Mesothelial cell of epicardium (in vitro differentiated cells): ENCODE data around the gene CTSW. TPM values are rescaled to one million over a fixed set of nuclear protein-coding genes. Genes with fewer than 3 reads are reported as not detected.

Source experiments
- DNase-seq, 2 experiments: peaks; one replicate each; pipeline ENCODE4 v3.0.0; 2021; ENCODE audit warnings: low spot score in 2 of 2; ENCODE audit not compliant: unreplicated experiment in 2 of 2
- H3K27ac Mint-ChIP-seq: 2 replicates; pipeline ENCODE4 v1.8.0; 2021; ENCODE audit warnings: mixed read lengths
- H3K27me3 Mint-ChIP-seq: 2 replicates; pipeline ENCODE4 v1.8.0; 2021; ENCODE audit warnings: low read depth, mixed read lengths
- H3K36me3 Mint-ChIP-seq: 2 replicates; pipeline ENCODE4 v1.8.0; 2021; ENCODE audit warnings: mixed read lengths
- H3K4me1 Mint-ChIP-seq: 2 replicates; pipeline ENCODE4 v1.8.0; 2021; ENCODE audit warnings: mixed read lengths
- H3K4me3 Mint-ChIP-seq: 2 replicates; pipeline ENCODE4 v1.8.0; 2021; ENCODE audit warnings: mild to moderate bottlenecking, moderate library complexity, mixed read lengths
- H3K9me3 Mint-ChIP-seq: 2 replicates; pipeline ENCODE4 v1.8.0; 2021; ENCODE audit warnings: mixed read lengths
- CTCF ChIP-seq: fragments of 200-600 bp; sonication (generic); IDR thresholded peaks from one replicate; pipeline ENCODE4 v1.5.0; 2021; ENCODE audit warnings: antibody characterized with exemption; ENCODE audit not compliant: unreplicated experiment
- total RNA-seq: library from RNA; stranded (reverse); gene quantifications from 3 replicates; pipeline ENCODE4 v1.2.1, GENCODE V29; 2021

Gene CTSW
- total RNA-seq, 1 donor from 2014 or later, result not detected

- peak overlapping the region; percentile 50 for H3K27ac Mint-ChIP-seq
- H3K9me3 Mint-ChIP-seq, result no peaks in the 10 kb centered on the region
- TF ChIP-seq CTCF, result no peak
Observed at GRCh38 chr11:65854852-65855837, 24.5 kb upstream of the CTSW start.

GRCh38 chr11:65855927-65856363 lies 23.7 kb upstream of the CTSW start:
- Mint-ChIP-seq H3K36me3 (peaks cover 38% of the 10 kb centered on the region), H3K4me1 (peaks cover 30% of the 10 kb centered on the region), H3K27ac (peak overlapping the region; percentile 81), H3K27me3 (no peaks in the 10 kb centered on the region), H3K4me3 (peak overlapping the region; percentile 79), H3K9me3 (no peaks in the 10 kb centered on the region)
- TF ChIP-seq CTCF, result no peak
- no peak for DNase-seq

More at GRCh38 chr11:65854852-65855837, 24.5 kb upstream of the CTSW start:
- Mint-ChIP-seq H3K27me3 (no peaks in the 10 kb centered on the region), H3K4me1 (peaks cover 28% of the 10 kb centered on the region), H3K36me3 (peaks cover 38% of the 10 kb centered on the region), H3K4me3 (peak overlapping the region; percentile 79)
- peak in 1 of 2 experiments; percentile 34 for DNase-seq

GRCh38 chr11:65856689-65857499 lies 22.7 kb upstream of the CTSW start:
- no peaks in the 10 kb centered on the region for H3K9me3 Mint-ChIP-seq
- H3K36me3 Mint-ChIP-seq, result peaks cover 31% of the 10 kb centered on the region

GRCh38 chr11:65857500-65857852 lies 22.2 kb upstream of the CTSW start:
- Mint-ChIP-seq H3K9me3 (no peaks in the 10 kb centered on the region), H3K36me3 (peaks cover 28% of the 10 kb centered on the region), H3K4me1 (peaks cover 37% of the 10 kb centered on the region), H3K27me3 (no peaks in the 10 kb centered on the region), H3K4me3 (peak overlapping the region; percentile 79), H3K27ac (no peak overlapping the region)
- peak in 1 of 2 experiments; percentile 64 for DNase-seq
- TF ChIP-seq CTCF, result no peak

More at GRCh38 chr11:65856689-65857499, 22.7 kb upstream of the CTSW start:
- TF ChIP-seq CTCF, result no peak
- Mint-ChIP-seq H3K4me3 (peak overlapping the region; percentile 79), H3K27ac (peak overlapping the region; percentile 81), H3K27me3 (no peaks in the 10 kb centered on the region), H3K4me1 (peaks cover 36% of the 10 kb centered on the region)
- DNase-seq, result peak in 1 of 2 experiments; percentile 77

- H3K36me3 Mint-ChIP-seq, result peaks cover 31% of the 10 kb centered on the region
- H3K4me1 Mint-ChIP-seq, result peaks cover 41% of the 10 kb centered on the region
Observed at GRCh38 chr11:65857853-65858680, 21.6 kb upstream of the CTSW start, which contains the start of gene CFL1. TSS of gene CFL1 (minus strand) at chr11:65858180. CDS start at chr11:65858099, 81 bp downstream.

More at GRCh38 chr11:65857853-65858680, 21.6 kb upstream of the CTSW start, which contains the start of gene CFL1:
- peak; percentile 92 to 97 for DNase-seq
- H3K27ac Mint-ChIP-seq, result peak within 1 kb of the TSS; percentile 100
- H3K27me3 Mint-ChIP-seq, result no peaks in the 10 kb centered on the region
- H3K9me3 Mint-ChIP-seq, result no peaks in the 10 kb centered on the region
- H3K4me3 Mint-ChIP-seq, result peak within 1 kb of the TSS; percentile 88
- no peak for TF ChIP-seq CTCF
